HG03469 (cell line): ENCODE data around the gene PPP1R9A.

ENCODE experiments used
- ATAC-seq: cut with Tn5 transposase; IDR thresholded peaks from one replicate; pipeline ENCODE4 v1.9.1; 2021; ENCODE audit warnings: mild to moderate bottlenecking, moderate library complexity, moderate number of reproducible peaks; ENCODE audit not compliant: unreplicated experiment

The PPP1R9A gene

DNA sequence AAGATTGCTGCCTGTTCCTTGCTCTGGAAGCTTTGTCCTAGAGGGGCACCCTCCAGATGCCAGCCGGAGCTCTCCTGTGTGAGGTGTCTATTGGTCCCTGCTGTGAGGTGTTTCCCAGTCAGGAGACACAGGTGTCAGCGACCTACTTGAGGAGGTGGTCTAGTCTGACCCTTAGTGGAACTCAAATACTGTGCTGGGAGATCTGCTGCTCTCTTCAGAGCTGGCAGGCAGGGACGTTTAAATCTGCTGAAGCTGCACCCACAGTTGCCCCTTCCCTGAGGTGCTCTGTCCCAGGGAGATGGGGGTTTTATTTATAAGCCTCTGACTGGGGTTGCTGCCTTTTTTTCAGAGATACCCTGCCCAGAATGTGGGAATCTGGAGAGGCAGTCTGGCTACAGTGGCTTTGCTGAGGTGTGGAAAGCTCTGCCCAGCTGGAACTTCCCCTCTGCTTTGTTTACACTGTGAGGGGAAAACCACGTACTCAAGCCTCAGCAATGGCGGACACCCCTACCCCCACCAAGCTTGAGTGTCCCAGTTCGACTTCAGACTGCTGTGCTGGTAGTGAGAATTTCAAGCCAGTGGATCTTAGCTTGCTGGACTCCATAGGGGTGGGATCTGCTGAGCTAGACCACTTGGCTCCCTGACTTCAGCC is 119.2 kb downstream of the PPP1R9A start:
- ATAC-seq, result no peak

DNA sequence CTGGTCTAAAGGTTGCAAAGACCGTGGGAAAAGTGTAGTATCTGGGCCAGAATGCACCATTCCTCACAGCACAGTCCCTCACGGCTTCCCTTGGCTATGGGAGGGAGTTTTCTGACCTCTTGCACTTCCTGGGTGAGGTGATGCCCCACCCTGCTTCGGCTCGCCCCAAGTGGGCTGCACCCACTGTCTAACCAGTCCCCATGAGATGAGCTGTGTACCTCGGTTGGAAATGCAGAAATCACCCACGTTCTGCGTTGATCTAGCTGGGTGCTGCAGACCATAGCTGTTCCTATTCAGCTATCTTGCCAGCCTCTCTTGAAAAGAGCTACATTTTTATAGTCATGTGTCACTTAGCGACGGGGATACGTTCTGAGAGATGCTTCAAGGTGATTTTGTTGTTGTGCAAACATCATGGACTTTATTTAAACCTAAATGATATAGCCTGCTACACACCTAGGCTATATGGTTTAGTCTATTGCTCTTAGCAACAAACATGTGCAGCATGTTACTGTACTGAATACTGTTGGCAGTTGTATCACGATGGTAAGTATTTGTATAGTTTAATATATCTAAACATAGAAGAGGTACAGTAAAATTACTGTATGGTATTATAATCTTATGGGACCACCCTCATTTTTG is 120.0 kb downstream of the PPP1R9A start:
- no peak for ATAC-seq

DNA sequence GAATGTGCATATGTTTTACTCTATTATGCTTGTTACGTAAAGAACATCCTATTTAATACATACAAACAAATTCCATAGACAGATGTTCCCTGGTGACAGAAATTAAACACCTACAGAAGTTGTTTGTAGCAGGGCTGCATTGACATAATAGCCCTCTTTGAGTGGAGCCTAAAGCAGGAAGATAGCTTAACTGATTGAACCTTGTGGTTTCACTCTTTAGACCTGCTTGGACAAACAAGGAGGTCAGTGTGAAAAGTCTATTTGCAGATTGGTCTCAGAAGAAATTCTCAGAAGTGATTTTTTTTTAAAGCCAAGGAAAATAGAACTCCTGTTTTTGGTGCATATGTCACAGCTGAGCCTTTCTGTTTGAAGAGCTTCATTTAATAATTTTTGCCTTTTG is 121.3 kb downstream of the PPP1R9A start:
- no peak for ATAC-seq

DNA sequence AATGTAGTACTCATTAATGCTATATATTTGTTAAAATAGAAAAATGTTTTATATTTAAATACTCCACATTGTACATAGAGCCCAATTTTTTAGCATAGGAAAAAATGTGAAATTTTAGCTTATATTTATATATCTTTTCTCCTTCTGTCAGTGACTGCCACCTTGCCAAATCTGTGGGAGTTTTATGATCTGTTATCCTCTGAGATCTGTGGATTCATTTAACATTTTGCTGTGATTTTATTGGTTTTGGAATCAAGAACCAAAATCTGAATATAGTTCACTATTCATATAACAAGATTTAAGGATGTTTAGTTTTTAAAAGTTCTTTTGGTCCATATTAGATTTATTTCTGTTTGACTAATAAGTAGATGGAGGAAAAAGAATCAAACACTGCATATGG is 127.9 kb downstream of the PPP1R9A start:
- ATAC-seq, result no peak

DNA sequence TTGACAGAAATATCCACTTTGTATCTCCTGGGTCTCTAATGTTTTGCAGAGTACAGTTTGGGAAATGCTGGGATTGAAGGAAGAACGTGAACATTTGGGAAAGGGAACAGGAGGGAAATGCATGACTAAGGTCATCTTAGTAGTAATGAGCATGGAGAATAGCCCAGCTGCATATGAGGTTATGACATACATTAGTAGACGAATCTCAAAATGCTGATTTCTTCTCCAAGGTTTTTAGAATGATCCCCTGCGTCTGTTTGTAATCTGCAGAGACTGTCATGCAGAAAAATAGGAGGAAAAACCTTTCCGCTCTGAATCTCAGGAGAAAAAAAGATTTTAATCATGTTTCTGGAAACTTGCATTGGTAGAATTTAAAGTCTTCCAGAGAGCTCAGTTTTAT is 133.6 kb downstream of the PPP1R9A start:
- no peak for ATAC-seq

DNA sequence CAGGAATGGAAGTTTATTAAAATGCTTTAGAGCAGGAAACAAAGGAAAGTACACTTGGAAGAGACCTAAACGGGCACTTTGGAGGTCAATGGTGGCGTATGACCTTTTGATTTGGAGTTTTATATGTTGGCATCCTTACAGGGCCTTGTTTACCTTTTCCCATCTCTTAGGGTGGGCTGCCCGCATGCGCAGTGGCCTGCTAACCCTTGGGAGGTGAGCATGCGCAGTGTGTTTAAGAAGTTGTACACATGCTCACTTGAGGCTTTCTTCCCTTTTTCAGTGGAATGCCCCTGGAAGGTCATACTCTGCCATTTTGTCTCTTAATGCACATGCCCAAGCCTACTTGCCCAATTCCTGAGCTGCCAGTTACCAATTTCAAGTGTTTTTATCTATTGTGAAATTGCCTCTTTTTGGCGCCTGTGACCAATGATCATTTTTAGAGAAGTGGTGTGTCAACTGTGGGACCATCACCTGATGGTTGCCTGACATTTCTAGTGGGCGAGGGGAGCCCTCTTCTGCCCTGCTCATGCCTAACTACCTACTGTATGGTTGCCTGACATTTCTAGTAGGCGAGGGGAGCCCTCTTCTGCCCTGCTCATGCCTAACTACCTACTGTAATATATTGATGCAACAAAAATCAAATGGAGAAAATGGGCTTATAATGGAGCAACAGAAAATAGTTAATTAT is 138.0 kb downstream of the PPP1R9A start:
- ATAC-seq, result no peak

DNA sequence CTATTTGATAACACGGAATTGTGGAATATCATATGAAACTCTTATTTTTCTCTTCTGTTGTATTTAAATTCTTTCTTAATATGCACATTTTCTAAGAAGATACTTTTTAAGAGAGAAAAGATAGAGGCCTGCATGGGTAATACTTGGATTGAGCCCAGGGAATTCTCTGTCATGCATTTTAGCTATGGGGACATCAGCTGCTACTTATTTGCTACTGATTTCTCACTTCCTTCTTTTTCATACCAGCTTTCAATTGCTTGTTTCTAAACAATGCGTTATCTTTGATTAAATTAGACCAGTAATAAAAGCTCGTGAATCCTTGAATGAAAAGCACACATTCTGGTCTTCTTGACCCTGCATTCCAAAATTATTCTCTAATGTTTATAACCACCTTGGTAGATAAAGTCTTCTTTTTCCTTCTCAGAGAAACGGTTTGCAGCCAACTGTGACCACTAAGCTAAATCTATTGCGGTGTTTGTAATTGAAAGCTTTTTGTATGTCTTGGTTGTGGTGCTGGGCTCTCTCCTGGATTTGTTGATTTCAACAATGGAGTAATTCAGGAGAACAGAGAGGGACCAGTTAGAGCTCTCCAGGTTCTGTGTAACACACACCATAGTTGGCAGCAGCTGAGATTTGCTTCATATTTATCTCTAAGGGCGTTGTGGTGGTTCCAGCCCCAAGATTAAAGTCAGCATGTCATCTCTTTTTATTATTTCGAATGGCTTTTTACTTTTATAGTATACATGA is 139.3 kb downstream of the PPP1R9A start:
- no peak for ATAC-seq

DNA sequence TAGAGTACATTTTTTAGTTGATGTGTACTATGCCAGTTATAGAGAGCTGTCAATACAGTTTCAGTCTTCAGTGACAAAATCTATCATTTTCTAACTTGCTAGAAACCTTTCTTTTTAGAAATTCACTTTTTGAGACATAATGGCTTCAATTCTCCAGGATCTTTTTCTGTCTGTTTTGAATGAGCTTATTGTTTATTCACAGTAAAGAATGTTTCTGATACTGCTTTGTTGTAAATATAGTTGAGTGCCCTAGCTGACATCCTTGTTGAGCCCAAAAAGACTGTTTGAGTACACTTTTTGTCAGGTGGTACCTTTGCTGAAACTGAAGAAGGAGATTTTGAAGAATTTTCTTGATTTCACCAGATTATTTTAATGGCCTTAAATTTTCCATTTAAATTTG is 139.9 kb downstream of the PPP1R9A start:
- ATAC-seq, result no peak

DNA sequence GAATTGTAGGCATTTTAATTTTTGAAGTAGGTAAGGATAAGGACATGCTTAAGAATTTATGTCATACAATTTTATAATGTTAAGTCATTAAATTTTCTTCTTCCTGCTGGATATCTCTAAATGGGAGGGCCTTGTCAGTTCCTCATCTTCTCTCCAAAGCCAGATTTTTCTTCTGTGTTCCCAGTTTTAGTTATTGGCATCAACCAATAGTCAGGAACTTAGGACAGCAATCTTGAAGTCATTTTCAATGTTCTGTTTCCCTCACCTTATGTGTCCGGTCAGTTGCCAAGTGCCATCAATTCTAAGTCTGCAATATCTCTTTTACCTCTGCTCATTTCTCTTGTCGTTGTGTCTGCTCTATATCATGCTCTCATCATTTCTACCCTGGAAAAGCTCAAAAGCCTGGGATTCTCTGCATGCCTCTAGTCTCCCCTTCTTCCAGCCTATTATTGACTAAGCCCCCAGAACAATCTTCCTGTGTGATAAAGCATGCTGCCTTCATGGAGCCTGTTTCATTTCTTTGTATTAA is 145.2 kb downstream of the PPP1R9A start:
- ATAC-seq, result no peak

DNA sequence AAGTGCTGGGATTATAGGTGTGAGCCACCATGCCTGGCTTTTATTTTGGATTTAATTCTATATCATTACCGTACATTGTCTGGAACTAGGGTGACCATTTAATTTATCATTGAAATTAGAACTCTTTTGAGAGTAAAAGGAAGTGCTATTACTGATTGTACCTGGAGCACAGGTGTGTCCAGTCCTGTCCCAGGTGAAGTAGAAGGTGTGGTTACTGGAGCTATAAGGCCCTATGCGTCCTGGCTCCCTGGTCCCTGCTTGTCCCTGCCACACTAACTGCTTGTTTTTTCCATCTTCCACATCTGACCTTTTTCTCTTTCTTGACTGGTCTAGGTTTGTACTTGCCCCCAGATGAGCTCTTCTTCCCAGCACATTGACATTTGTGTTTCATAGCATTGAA is 147.0 kb downstream of the PPP1R9A start:
- no peak for ATAC-seq

DNA sequence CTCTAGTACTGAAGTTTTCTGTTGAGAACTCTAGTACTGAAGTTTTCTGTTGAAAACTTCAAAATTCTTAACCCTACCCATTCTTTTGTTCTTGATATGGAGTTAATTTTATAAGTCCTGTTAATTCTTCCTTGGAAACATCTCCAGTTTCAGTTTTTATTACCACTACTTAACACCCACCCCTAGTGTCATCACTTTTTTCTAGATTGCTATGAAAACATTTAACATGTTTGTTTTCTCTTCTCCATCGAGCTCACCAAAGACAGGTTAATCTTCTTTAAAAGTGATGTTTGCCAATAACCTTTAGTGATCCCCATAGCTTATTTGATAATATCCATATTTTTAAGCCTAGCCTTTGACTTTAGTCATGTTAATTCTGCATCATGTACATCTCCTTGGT is 147.9 kb downstream of the PPP1R9A start:
- ATAC-seq, result no peak

DNA sequence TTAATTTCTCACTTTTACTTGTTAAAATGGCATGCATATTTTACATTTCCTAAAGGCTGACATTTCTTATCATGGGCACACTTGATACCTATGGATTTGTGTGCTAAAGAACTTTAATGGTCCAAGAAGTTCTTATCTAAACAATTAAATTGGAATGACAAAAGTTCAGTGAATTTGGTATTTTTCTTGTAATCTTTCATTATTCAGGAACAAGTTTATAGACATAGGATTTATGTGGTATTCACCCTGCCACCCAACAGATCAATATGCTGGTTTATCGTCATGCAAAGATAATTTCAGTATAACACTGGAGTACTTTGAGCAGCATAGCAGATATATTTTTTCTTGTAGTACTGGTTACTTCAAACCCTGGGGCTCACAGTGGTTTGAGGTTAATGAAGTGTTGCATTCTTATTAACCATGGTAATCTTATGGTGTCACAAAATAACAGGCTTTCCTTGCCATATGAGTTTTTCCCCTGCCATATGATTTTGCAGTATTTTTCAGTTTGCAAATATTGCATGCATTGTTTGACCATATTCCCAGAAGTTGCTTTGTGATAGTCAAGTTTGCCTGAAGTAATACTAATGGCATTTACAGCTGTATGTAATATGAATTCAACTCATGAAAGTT is 148.8 kb downstream of the PPP1R9A start:
- ATAC-seq, result no peak

DNA sequence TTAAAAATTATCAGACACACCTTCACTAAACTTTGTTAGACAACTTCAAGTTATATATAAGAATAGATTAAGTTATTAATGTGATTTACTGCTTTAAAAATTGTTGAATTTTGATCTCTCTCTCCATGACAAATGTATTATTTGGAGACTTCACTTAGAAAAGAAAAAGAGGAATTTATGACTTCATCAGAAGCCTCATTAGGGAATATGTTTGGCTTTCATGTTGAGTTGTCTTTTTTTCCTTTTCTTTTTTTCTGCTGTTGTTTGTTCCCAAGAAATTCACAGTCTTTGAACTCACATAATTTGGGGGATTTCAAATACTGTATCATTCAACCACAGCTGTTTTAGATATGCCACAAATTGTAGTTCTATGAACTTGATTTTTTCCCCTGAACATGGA is 149.5 kb downstream of the PPP1R9A start:
- no peak for ATAC-seq

DNA sequence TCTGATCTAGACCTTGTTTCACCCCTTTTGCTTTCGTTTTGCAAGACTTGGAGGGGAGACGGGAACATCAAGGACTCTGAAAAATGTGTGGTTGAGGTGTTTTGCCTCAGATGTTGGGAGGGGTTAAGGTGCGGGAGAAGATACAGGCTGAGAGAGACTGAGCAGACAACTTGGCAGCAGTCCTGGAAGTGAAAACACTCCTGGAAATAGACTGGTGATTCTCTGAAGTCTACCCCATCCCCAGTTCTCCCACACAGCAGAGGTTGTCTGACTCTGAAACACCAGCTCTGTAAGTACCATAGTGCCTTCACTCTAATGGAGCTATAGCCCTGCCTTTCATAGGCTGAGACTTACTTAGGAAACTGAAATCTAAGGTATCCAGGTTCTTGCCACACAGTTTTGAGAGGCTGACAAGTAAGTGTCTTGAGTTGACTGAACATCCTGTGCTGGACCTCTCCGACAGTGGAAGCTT is 152.5 kb downstream of the PPP1R9A start:
- no peak for ATAC-seq

DNA sequence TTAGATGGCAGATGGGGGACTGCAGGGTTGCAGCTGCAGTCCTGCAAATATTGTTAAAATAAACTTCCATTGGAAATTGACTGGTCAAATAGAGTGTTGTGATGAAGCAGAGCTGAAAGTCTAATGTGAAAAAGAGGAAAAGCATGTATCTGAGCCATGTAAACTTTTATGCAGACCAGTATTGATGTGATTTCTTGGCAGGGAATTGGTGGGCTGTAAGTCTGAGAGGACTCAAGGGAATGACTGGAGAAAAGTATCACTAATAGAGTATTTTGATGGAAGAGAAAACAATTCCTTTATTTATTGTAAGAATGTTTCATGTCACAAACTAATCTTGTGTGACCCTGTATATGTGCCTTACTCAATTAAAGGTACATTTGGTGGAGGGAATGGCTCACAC is 155.5 kb downstream of the PPP1R9A start:
- ATAC-seq, result no peak

DNA sequence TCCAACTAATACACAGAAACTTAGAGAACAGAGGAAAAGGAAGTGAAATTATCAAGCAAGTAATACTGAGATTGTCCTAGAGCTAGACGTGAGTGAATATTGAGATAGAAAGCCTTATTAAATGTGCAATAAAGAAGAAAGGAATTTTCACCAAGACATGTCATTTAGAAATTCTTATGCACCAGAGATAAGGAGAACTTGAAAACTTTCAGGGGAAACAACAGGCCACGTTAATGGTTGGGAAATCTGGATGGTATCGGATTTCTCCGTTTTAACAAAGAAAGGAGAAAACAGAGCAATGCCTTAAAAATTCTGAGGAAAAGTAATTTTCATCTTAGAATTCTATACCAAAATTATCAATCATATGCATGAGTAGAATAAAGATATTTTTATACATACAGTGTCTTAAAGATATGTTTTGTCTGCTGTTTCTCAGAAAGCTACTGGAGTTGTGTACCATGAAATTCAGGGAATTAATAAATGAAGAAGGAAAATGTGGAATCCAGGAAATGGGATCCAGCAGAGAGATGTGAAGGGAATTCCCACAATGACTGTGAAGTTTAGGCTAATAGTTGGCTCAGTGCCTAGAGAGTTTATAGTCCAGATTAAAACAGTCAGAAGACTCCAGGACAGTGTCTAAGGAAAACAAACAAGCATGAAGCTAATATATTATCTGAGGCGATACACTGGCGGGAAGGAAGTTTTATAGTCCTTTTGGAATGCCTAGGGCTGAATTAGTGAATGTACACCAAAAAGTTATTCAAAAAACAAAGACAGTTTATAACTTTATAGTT is 159.5 kb downstream of the PPP1R9A start:
- ATAC-seq, result no peak

DNA sequence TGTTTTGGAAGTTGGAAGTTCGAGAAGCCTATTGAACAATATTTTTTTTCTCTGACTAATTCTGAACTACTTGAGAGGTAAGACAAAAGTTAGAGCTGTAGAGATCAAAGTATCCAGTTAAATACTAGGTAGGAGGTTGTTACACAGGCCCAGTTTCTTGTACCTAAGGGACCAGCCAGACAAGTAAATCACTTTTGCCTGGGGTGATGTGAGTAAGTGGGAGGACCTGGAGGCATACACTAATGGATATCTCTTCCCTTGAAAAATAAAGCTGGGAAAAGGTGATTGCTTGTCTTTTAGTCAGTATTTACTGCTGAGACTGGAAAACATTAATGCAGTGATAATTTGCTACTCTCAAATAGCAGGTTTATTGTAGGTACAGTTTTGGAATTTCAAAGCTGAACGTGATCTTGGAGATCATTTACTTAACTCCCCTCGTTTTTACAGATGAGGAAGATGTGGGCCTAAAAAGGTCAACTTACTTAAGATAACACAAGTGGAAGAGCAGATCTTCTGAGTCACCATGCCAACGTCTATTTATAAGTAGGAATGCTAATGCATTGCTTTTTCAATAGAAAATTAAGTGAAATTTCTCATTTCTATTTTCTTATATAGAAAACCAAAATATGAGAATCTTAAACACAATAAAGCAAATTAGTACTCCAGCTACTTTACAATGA is 181.3 kb downstream of the PPP1R9A start:
- no peak for ATAC-seq

DNA sequence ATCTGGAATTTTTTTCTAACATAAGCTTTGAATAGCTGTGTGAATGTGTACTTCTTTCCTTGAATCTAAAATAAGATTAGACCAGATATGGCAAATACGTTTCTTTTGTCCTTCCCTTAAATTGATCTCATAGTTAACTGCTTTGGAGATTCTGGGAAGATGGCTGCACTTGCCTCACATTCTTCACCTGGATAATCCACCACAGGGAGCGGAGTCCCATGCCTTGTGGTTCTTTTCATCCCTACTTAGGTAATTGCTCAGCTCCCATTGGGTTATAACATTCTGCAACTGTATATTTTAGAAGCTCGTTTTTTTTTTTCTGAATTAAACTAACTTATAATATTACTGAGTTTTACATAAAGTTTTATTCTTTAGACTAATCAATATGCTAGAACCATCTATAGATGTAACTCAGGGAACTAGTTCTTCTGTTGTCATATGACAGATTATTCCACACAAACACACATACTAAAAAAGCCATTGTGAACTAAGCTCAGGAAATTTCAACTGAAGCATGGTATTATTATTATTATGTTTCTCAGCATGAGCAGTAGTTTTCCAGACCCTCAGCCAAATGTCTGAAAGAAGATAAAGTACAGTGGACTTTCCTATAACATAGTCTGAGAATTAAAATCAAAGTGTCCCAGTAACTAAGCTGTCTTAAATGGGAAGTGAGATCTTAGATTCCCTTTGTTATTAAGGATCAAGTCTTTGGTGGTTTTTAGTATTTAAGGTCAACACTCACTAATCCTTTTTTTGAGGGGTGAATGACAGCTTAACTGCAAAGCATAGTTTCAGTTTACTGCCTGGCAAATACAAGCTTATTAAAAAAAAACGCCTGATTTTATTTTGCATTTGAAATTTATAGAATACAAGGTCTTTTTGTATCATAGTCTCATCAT is 182.3 kb downstream of the PPP1R9A start:
- ATAC-seq, result no peak
